Measurements from ENCODE around the gene RFNG. TPM values are rescaled to one million over a fixed set of nuclear protein-coding genes. Genes with fewer than 3 reads are reported as not detected.

Gene RFNG
- total and polyA plus RNA-seq, 2 of the 13 experiments (the other 11 are each of a cell fraction or from before 2014, with no cell fraction given): 61.4 to 64.0 TPM

DNA sequence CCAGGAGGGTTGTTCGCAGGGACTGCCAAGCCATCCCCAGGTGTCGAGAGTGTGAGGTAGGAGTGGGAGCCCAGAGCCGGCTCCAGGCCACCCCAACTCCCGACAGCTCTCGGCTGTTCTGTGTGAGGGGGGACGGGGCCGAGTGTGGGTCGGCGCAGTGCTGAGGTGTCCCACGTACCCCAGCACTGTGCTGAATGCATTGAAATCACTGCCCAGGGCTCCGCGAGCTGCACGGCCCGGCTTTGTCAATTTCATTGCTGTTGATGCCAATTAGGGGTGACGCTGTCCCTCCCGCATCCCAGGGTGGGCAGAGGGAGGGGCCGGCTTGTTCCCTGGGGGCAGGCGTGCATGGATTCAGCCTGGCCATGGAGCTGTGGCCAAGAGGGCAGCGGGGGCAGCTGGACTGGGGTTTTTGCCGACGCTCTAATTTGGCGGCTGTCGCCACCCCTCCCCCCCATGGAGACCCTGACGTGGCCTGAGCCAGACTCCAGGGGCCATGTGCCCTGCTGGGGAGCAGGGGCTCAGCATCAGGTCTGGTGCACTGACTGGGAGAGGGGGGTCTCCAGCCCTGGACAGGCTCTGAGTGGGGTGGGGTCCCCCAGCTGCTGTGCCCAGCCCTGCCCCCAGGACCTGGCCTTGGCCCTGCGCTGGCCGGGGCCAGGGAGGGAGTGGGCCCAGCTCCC, 43.2 kb downstream of the RFNG start (continued):
- TF ChIP-seq ZNF18 (CRISPR knock-in tag; IDR thresholded peaks at IDR 0.05; ENCODE audit: insufficient replicate concordance) (no peak), ZNF138 (CRISPR knock-in tag; IDR thresholded peaks at IDR 0.05; ENCODE audit: low read depth) (no peak), ZSCAN30 (CRISPR knock-in tag; IDR thresholded peaks at IDR 0.05) (no peak), ZSCAN25 (CRISPR knock-in tag; IDR thresholded peaks at IDR 0.05) (no peak), ZNF7 (CRISPR knock-in tag; IDR thresholded peaks at IDR 0.05) (no peak)

DNA sequence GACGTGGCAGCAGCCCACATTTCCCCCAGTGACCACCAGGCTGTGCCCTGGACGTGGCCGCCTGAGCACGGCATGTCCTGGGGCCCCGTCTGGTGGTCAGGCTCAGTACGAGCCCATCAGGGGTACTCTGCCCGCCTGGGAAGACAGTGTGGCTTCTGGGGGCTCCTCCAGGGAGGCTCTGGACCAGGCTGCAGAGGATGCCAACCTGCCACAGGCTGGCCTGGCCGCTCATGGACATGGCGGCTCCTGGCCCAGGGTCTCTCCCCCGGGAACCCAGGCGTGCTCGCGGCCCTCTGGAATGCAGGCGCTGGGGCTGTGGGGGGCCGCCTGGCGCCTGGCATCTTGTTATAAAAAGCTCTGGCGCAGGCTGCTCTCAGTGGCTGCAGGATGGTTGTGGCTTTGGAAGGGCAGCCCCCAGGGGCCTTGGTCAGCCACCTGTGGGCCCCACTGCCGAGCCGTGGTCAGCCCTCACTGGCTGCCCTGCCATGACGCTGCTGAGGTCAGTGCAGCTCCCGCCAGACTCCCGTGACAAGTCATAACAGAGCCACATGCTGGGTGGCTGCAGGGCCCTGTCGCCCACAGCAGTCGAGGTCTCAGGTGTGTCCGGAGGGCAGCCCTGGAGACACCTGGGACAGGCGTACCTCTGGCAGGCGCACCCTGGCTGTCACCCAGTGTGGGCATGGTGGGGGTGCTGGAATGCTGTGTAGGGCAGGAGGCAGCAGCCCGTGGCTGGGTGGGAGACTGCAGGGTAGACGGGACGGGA, 43.9 kb downstream of the RFNG start:
- in situ Hi-C loops (cut with HindIII; ENCODE audit: extremely low pct_ligation_motif_present, low pct_unique_long_range_greater_than_20kb): no loop called here
- TF ChIP-seq MIXL1 (CRISPR knock-in tag; IDR thresholded peaks at IDR 0.05) (no peak), POLR2G (IDR thresholded peaks at IDR 0.05; ENCODE audit: low read depth, low read length) (peak; percentile 58), FOXO4 (CRISPR knock-in tag; conservative IDR thresholded peaks at IDR 0.05) (0 out of 2 replicates have a peak, but pooled peaks have one; percentile 93), ETV5 (CRISPR knock-in tag; IDR thresholded peaks at IDR 0.05; ENCODE audit: borderline replicate concordance) (no peak), NFE2L2 (IDR thresholded peaks at IDR 0.05; ENCODE audit: low read length) (no peak), DR1 (CRISPR knock-in tag; IDR thresholded peaks at IDR 0.05) (no peak), PAF1 (CRISPR knock-in tag; IDR thresholded peaks at IDR 0.05) (peak; percentile 78), DMAP1 (CRISPR knock-in tag; IDR thresholded peaks at IDR 0.05) (no peak)
- TF ChIP-seq, protein P1, sequence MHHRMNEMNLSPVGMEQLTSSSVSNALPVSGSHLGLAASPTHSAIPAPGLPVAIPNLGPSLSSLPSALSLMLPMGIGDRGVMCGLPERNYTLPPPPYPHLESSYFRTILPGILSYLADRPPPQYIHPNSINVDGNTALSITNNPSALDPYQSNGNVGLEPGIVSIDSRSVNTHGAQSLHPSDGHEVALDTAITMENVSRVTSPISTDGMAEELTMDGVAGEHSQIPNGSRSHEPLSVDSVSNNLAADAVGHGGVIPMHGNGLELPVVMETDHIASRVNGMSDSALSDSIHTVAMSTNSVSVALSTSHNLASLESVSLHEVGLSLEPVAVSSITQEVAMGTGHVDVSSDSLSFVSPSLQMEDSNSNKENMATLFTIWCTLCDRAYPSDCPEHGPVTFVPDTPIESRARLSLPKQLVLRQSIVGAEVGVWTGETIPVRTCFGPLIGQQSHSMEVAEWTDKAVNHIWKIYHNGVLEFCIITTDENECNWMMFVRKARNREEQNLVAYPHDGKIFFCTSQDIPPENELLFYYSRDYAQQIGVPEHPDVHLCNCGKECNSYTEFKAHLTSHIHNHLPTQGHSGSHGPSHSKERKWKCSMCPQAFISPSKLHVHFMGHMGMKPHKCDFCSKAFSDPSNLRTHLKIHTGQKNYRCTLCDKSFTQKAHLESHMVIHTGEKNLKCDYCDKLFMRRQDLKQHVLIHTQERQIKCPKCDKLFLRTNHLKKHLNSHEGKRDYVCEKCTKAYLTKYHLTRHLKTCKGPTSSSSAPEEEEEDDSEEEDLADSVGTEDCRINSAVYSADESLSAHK (CRISPR knock-in tag; IDR thresholded peaks at IDR 0.05; ENCODE audit: borderline replicate concordance): no peak

More for the DNA sequence above, 43.9 kb downstream of the RFNG start:
- Histone ChIP-seq H3K27me3 (ENCODE audit: control insufficient read depth in 1 of 2, insufficient read depth in 2 of 2, low read length in 2 of 2) (no peaks in the 10 kb centered on the region), H3K27ac (ENCODE audit: extremely low read length, insufficient read depth, low read length) (no peak overlapping the region), H3K36me3 (replicated peaks in 1 of 2; ENCODE audit: control insufficient read depth in 1 of 2, insufficient read depth in 2 of 2, low read length in 2 of 2) (peaks cover 40 to 53% of the 10 kb centered on the region in 2 experiments), H3K4me1 (ENCODE audit: insufficient read depth, low read length) (peaks cover 72% of the 10 kb centered on the region), H3K4me2 (ENCODE audit: low read depth, low read length) (no peak overlapping the region), H2AFZ (ENCODE audit: low read length) (no peak overlapping the region), H3K9me3 (ENCODE audit: low read length) (no peaks in the 10 kb centered on the region), H4K20me1 (ENCODE audit: insufficient read depth, low read length) (no peaks in the 10 kb centered on the region), H3K4me3 (replicated peaks in 1 of 3; ENCODE audit: insufficient read depth in 1 of 3, low read depth in 2 of 3, low read length in 3 of 3) (no peak overlapping the region), H3K9ac (ENCODE audit: insufficient read depth, low read depth, low read length) (no peak overlapping the region), H3K79me2 (ENCODE audit: insufficient read depth, low read length) (peaks cover 35% of the 10 kb centered on the region)
- intact Hi-C loops (cut with micrococcal nuclease; ENCODE audit: unreplicated experiment): no loop called here
- ATAC-seq: no peak; the same call in 1 of the 3 replicates
- no peak for FAIRE-seq
- BruUV-seq (replicated peaks): no TSS peak
- DNase-seq (ENCODE audit: low spot score): no peak
- WGBS (ENCODE audit: low lambda C conversion rate): over 99% methylated on average over 16 of the region's 30 CpGs
- ChIA-PET POLR2A (interaction anchor here (1.0 kb wide), 1 partner anchor 13 kb away, joined by 4 read pairs; no protein-coding TSS in a partner anchor), CTCF (ENCODE audit: low intra/inter-chr PET ratio, low total read pairs) (interaction anchor here (0.8 kb wide), 1 partner anchor 48 kb away, joined by 4 read pairs; no protein-coding TSS in a partner anchor)
